Measurements from ENCODE around the gene CDH11. TPM values are rescaled to one million over a fixed set of nuclear protein-coding genes. Genes with fewer than 3 reads are reported as not detected.

Gene CDH11
- total and polyA plus RNA-seq, 4 donors = 0.72 to 5.3 (median 1.9) TPM

- peaks cover 0 to 8% (median 2%) of the 10 kb centered on the region in 4 donors for H3K27me3 ChIP-seq (ENCODE audit: control insufficient read depth in 4 of 4, insufficient read depth in 4 of 4, low read length in 3 of 4)
- H3K9ac ChIP-seq (ENCODE audit: low read depth in 1 of 2, low read length in 2 of 2) = no peak overlapping the region
- 50% methylated on average over 1 of the region's 1 CpG for WGBS
- H3K9me3 ChIP-seq (ENCODE audit: control insufficient read depth in 4 of 4, low read length in 3 of 4) = no peaks in the 10 kb centered on the region
- H3K27ac ChIP-seq (ENCODE audit: low read depth in 1 of 2, low read length in 2 of 2) = no peak overlapping the region
- DNase-seq (ENCODE audit: low spot score) = no peak
- H3K4me1 ChIP-seq (ENCODE audit: control insufficient read depth in 4 of 4, insufficient read depth in 4 of 4, low read length in 3 of 4) = no peaks in the 10 kb centered on the region
- no peaks in the 10 kb centered on the region for H3K36me3 ChIP-seq (ENCODE audit: control insufficient read depth in 4 of 4, insufficient read depth in 3 of 4, low read depth in 1 of 4, low read length in 3 of 4)
- no peak overlapping the region for H3K4me3 ChIP-seq (ENCODE audit: low read depth in 1 of 3, low read length in 3 of 3)
- TF ChIP-seq FOXA2 (IDR thresholded peaks at IDR 0.05) (no peak), GABPA (IDR thresholded peaks at IDR 0.05 in 1 of 2, conservative IDR thresholded peaks at IDR 0.05 in 1 of 2) (no peak), YY1 (IDR thresholded peaks at IDR 0.05) (no peak)
These were observed 55.2 kb downstream of the CDH11 start for GRCh38 chr16:65066651-65067050.

DNA sequence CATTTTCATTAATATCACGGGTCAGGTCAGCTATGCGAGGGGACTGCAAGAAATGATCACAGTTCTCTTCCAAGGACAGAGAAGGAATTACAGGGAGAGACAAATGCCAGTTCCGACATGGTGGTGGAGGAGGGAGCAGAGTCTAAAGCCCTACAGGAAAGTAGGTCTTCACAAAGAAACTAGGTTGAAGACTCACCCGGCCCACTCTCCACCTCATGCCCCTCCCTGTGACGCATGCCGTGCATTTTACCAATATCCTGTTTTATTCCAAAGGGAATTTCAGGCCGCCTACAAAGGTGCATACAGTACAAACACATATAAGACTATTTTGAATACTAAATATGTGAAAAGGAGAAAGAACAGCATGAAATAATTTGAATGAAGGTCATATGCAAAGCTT, 56.8 kb downstream of the CDH11 start:
- 79% methylated on average over 7 of the region's 7 CpGs for WGBS
- Histone ChIP-seq H3K27ac (ENCODE audit: low read depth in 1 of 2, low read length in 2 of 2) (no peak overlapping the region), H3K9me3 (ENCODE audit: control insufficient read depth in 4 of 4, low read length in 3 of 4) (no peaks in the 10 kb centered on the region), H3K4me1 (ENCODE audit: control insufficient read depth in 4 of 4, insufficient read depth in 4 of 4, low read length in 3 of 4) (no peaks in the 10 kb centered on the region), H3K27me3 (ENCODE audit: control insufficient read depth in 4 of 4, insufficient read depth in 4 of 4, low read length in 3 of 4) (peaks cover 0 to 5% (median 0%) of the 10 kb centered on the region in 4 donors), H3K4me3 (ENCODE audit: low read depth in 1 of 3, low read length in 3 of 3) (no peak overlapping the region), H3K36me3 (ENCODE audit: control insufficient read depth in 4 of 4, insufficient read depth in 3 of 4, low read depth in 1 of 4, low read length in 3 of 4) (no peaks in the 10 kb centered on the region), H3K9ac (ENCODE audit: low read depth in 1 of 2, low read length in 2 of 2) (no peak overlapping the region)
- no peak for TF ChIP-seq YY1 (IDR thresholded peaks at IDR 0.05)
- no peak for DNase-seq (ENCODE audit: low spot score)

GRCh38 chr16:65064131-65064530, 57.7 kb downstream of the CDH11 start:
- WGBS = 78% methylated on average over 2 of the region's 2 CpGs
- Histone ChIP-seq H3K9ac (ENCODE audit: low read depth in 1 of 2, low read length in 2 of 2) (no peak overlapping the region), H3K9me3 (ENCODE audit: control insufficient read depth in 4 of 4, low read length in 3 of 4) (no peaks in the 10 kb centered on the region), H3K4me1 (ENCODE audit: control insufficient read depth in 4 of 4, insufficient read depth in 4 of 4, low read length in 3 of 4) (no peaks in the 10 kb centered on the region), H3K4me3 (ENCODE audit: low read depth in 1 of 3, low read length in 3 of 3) (no peak overlapping the region), H3K27me3 (ENCODE audit: control insufficient read depth in 4 of 4, insufficient read depth in 4 of 4, low read length in 3 of 4) (peaks cover 0 to 2% (median 0%) of the 10 kb centered on the region in 4 donors), H3K36me3 (ENCODE audit: control insufficient read depth in 4 of 4, insufficient read depth in 3 of 4, low read depth in 1 of 4, low read length in 3 of 4) (no peaks in the 10 kb centered on the region), H3K27ac (ENCODE audit: low read depth in 1 of 2, low read length in 2 of 2) (no peak overlapping the region)
- TF ChIP-seq TAF1 (conservative IDR thresholded peaks at IDR 0.05) (no peak), YY1 (IDR thresholded peaks at IDR 0.05) (no peak), ZBTB33 (IDR thresholded peaks at IDR 0.05) (no peak), SP1 (IDR thresholded peaks at IDR 0.05) (no peak), MAX (IDR thresholded peaks at IDR 0.05) (no peak), HNF4G (IDR thresholded peaks at IDR 0.05) (no peak), FOXA1 (IDR thresholded peaks at IDR 0.05) (no peak), NR2F2 (IDR thresholded peaks at IDR 0.05) (no peak), JUND (IDR thresholded peaks at IDR 0.05) (no peak), FOXA2 (IDR thresholded peaks at IDR 0.05) (no peak)
- TF ChIP-seq, protein P1, sequence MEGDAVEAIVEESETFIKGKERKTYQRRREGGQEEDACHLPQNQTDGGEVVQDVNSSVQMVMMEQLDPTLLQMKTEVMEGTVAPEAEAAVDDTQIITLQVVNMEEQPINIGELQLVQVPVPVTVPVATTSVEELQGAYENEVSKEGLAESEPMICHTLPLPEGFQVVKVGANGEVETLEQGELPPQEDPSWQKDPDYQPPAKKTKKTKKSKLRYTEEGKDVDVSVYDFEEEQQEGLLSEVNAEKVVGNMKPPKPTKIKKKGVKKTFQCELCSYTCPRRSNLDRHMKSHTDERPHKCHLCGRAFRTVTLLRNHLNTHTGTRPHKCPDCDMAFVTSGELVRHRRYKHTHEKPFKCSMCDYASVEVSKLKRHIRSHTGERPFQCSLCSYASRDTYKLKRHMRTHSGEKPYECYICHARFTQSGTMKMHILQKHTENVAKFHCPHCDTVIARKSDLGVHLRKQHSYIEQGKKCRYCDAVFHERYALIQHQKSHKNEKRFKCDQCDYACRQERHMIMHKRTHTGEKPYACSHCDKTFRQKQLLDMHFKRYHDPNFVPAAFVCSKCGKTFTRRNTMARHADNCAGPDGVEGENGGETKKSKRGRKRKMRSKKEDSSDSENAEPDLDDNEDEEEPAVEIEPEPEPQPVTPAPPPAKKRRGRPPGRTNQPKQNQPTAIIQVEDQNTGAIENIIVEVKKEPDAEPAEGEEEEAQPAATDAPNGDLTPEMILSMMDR (IDR thresholded peaks at IDR 0.05; ENCODE audit: low read depth, low read length, missing input control) = no peak
- DNase-seq (ENCODE audit: low spot score) = no peak

All from liver (tissue), 9 donors.